ENCODE data around the gene ZNF331.

DNA sequence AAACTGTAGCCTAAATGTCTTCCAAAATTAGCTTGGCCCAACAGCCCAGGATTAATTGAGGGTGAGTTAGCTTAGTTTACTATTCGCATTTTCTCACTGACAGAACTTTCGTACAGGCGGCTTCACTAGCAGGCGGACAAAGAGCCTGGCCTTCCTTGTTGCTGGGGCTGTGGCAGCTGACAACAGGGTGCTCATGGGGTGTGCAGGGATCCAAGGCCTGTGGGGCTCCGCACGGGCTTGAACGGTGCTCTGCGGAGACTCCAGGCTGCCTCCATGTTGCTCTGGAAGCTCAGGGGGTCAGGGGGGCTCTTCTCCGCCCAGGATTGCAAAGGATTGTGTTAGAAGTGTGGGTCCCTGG lies 57.5 kb downstream of the ZNF331 start:
- TF ChIP-seq, protein P1, sequence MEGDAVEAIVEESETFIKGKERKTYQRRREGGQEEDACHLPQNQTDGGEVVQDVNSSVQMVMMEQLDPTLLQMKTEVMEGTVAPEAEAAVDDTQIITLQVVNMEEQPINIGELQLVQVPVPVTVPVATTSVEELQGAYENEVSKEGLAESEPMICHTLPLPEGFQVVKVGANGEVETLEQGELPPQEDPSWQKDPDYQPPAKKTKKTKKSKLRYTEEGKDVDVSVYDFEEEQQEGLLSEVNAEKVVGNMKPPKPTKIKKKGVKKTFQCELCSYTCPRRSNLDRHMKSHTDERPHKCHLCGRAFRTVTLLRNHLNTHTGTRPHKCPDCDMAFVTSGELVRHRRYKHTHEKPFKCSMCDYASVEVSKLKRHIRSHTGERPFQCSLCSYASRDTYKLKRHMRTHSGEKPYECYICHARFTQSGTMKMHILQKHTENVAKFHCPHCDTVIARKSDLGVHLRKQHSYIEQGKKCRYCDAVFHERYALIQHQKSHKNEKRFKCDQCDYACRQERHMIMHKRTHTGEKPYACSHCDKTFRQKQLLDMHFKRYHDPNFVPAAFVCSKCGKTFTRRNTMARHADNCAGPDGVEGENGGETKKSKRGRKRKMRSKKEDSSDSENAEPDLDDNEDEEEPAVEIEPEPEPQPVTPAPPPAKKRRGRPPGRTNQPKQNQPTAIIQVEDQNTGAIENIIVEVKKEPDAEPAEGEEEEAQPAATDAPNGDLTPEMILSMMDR (IDR thresholded peaks at IDR 0.05; ENCODE audit: insufficient read depth, low read length, poor library complexity, severe bottlenecking) = no peak
- TF ChIP-seq EZH2phosphoT487 (conservative IDR thresholded peaks at IDR 0.05; ENCODE audit: low read length) = no peak

Data from SU-DHL-6 (cell line).